Stimulated activated CD4-positive, alpha-beta T cell treated with anti-CD3 and anti-CD28 coated beads, TNF-alpha, amount 100 ng/mL, for 24 hours (primary cell): Measurements from ENCODE around the gene ZNF528.
A peak's percentile ranks its signal among the peaks of the same experiment; 100 is the strongest.

Experiments
- DNase-seq, 3 experiments: peaks; one replicate each; pipeline ENCODE4 v3.0.0-alpha.2; 2020; ENCODE audit warnings: low read depth in 3 of 3

ZNF528 gene

GRCh38 chr19:52397310-52398080 is at the start of gene ZNF528:
Gene ZNF528, plus strand, starts transcription at chr19:52397849. Its CDS starts 4,165 bp downstream, at chr19:52402014.
- DNase-seq = peak; percentile 90 to 94 (median 94)

- DNase-seq = no peak
Observed at GRCh38 chr19:52351512-52351911, 46.1 kb upstream of the ZNF528 start.

GRCh38 chr19:52366414-52366824 is 31.2 kb upstream of the ZNF528 start:
- no peak for DNase-seq

GRCh38 chr19:52369559-52370340 is 27.9 kb upstream of the ZNF528 start, which contains the start of gene ZNF880:
Gene ZNF880, plus strand, starts transcription at chr19:52369923. Its CDS starts 43 bp downstream, at chr19:52369966.
- peak; percentile 88 to 89 (median 88) for DNase-seq

GRCh38 chr19:52370341-52370710 is 27.3 kb upstream of the ZNF528 start:
- no peak for DNase-seq

- no peak for DNase-seq
Observed at GRCh38 chr19:52391135-52391534, 6.5 kb upstream of the ZNF528 start.

- peak in 2 of 3 experiments; percentile 0 to 1 for DNase-seq
Observed at GRCh38 chr19:52398081-52398441, 412 bp downstream of the ZNF528 start.

GRCh38 chr19:52410276-52410675 is 12.6 kb downstream of the ZNF528 start:
- no peak for DNase-seq

- no peak for DNase-seq
Observed at GRCh38 chr19:52415711-52416110, 18.1 kb downstream of the ZNF528 start.

GRCh38 chr19:52428937-52429336 is 31.3 kb downstream of the ZNF528 start, which contains the start of gene ZNF534:
Gene ZNF534, plus strand, starts transcription at chr19:52429148. Its CDS starts 2,327 bp downstream, at chr19:52431475.
- DNase-seq = no peak

- DNase-seq = no peak
Observed at GRCh38 chr19:52442179-52442578, 44.5 kb downstream of the ZNF528 start.

GRCh38 chr19:52444506-52444905 is 46.9 kb downstream of the ZNF528 start:
- no peak for DNase-seq

- no peak for DNase-seq
Observed at GRCh38 chr19:52451241-52451640, 53.6 kb downstream of the ZNF528 start.

GRCh38 chr19:52453324-52454094 is 55.9 kb downstream of the ZNF528 start, which contains the start of gene ZNF578:
Gene ZNF578, plus strand, starts transcription at chr19:52453553. Its CDS starts 48,293 bp downstream, at chr19:52501846.
- DNase-seq = peak; percentile 26 to 70 (median 43)

- DNase-seq = no peak
Observed at GRCh38 chr19:52464798-52465470, 67.3 kb downstream of the ZNF528 start.
